ENCODE data around the gene ARHGEF16. TPM values are rescaled to one million over a fixed set of nuclear protein-coding genes. Genes with fewer than 3 reads are reported as not detected.

Gene ARHGEF16
- total and polyA plus RNA-seq, 2 donors from 2014 or later: 15.5 to 39.3 TPM

DNA sequence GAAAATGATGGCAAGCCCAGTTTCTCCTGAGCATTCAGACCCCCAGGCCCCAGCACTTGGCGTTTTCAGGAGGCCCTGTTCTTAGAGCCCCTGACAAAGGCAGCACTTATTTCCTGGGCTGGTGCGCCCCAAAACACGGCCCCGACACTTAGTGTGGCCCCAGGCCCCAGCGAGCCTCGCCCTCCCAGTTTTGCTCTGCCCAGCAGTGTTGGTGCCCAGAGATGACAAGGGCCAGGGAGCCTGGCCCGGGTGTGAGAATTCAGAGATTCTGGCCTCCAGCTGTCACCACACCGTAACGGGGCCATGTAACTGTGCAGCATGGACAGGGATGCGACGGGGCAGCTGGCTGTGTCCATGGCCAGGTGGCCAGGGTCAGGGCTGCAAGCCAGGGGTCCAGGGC lies 18.0 kb upstream of the ARHGEF16 start:
- DNase-seq (peak in 1 of 5 donors; percentile 52), FAIRE-seq (no peak)
- intact Hi-C loops (cut with DNase I): no loop called here
- no peaks in the 10 kb centered on the region for H3K27me3 ChIP-seq (ENCODE audit: control insufficient read depth, insufficient read depth, low read length)
- H3K9ac ChIP-seq (ENCODE audit: low read length in 3 of 3): no peak overlapping the region
- no peak overlapping the region for H3K4me3 ChIP-seq (ENCODE audit: low read length in 3 of 3)
- no peaks in the 10 kb centered on the region for H3K36me3 ChIP-seq (ENCODE audit: control insufficient read depth in 2 of 3, insufficient read depth in 3 of 3, low read length in 3 of 3)
- no peak overlapping the region for H3K27ac ChIP-seq (ENCODE audit: low read depth in 2 of 2, low read length in 2 of 2)
- no peaks in the 10 kb centered on the region for H3K4me1 ChIP-seq (ENCODE audit: control insufficient read depth in 2 of 3, insufficient read depth in 2 of 3, low read depth in 1 of 3, low read length in 3 of 3)
- H3K9me3 ChIP-seq (ENCODE audit: control insufficient read depth in 2 of 3, insufficient read depth in 1 of 3, low read length in 3 of 3): no peaks in the 10 kb centered on the region
- TF ChIP-seq, protein P1, sequence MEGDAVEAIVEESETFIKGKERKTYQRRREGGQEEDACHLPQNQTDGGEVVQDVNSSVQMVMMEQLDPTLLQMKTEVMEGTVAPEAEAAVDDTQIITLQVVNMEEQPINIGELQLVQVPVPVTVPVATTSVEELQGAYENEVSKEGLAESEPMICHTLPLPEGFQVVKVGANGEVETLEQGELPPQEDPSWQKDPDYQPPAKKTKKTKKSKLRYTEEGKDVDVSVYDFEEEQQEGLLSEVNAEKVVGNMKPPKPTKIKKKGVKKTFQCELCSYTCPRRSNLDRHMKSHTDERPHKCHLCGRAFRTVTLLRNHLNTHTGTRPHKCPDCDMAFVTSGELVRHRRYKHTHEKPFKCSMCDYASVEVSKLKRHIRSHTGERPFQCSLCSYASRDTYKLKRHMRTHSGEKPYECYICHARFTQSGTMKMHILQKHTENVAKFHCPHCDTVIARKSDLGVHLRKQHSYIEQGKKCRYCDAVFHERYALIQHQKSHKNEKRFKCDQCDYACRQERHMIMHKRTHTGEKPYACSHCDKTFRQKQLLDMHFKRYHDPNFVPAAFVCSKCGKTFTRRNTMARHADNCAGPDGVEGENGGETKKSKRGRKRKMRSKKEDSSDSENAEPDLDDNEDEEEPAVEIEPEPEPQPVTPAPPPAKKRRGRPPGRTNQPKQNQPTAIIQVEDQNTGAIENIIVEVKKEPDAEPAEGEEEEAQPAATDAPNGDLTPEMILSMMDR (IDR thresholded peaks at IDR 0.05; ENCODE audit: borderline replicate concordance, extremely low read depth, insufficient read depth): no peak

DNA sequence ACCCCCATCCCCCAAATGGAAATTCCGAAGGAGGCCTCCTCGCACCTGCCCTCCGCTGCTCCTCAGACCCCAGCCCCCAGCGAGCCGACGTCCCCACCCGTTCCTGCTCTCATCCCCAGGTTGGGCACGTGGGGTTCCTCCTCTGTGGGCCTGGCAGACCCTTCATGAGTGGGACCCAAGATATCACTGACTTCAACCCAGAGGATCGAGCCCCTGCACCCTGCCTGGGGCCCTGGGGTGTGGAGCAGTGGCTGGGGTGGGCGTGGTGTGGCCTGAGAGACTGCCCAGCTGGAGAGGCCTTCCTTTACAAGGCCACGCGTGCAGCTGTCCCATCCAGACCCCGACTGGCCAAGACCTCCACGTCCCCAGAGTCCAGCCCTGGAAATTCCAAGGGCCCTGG lies 17.6 kb upstream of the ARHGEF16 start:
- FAIRE-seq (no peak), DNase-seq (peak in 1 of 5 donors; percentile 63)
- no peaks in the 10 kb centered on the region for H3K27me3 ChIP-seq (ENCODE audit: control insufficient read depth, insufficient read depth, low read length)

DNA sequence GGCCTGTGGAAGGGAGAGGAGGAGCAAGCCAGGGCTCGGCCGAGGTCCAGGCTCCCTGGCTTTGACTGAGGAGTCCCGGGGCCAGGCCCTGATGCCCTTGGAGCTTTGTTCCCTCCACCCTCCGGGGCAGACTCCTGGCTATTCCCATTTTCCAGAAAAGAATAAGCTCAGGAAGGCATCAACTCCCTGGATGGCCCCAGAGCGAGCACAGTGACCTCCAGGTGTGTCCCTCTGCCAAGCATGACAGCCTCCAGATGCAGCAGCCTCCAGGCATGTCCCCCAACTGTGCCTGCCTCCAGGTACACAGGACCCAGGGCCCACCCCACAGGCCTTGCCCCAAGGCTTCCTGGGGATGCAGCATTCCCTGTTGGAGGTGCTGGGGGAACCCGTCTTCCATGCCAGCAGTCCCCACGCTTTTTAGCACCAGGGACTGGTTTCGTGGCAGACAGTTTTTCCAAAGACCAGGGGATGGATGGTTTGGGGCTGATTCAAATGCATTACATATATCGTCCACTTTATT lies 15.7 kb upstream of the ARHGEF16 start:
- intact Hi-C loops (cut with DNase I): no loop called here
- FAIRE-seq (no peak), DNase-seq (peak in 1 of 5 donors; percentile 51)
- Histone ChIP-seq H3K9ac (ENCODE audit: low read length in 3 of 3) (no peak overlapping the region), H3K36me3 (ENCODE audit: control insufficient read depth in 2 of 3, insufficient read depth in 3 of 3, low read length in 3 of 3) (no peaks in the 10 kb centered on the region), H3K27ac (ENCODE audit: low read depth in 2 of 2, low read length in 2 of 2) (no peak overlapping the region), H3K27me3 (ENCODE audit: control insufficient read depth, insufficient read depth, low read length) (no peaks in the 10 kb centered on the region), H3K4me3 (ENCODE audit: low read length in 3 of 3) (no peak overlapping the region), H3K4me1 (ENCODE audit: control insufficient read depth in 2 of 3, insufficient read depth in 2 of 3, low read depth in 1 of 3, low read length in 3 of 3) (no peaks in the 10 kb centered on the region), H3K9me3 (ENCODE audit: control insufficient read depth in 2 of 3, insufficient read depth in 1 of 3, low read length in 3 of 3) (no peaks in the 10 kb centered on the region)
- TF ChIP-seq, protein P1 (IDR thresholded peaks at IDR 0.05; ENCODE audit: borderline replicate concordance, extremely low read depth, insufficient read depth): no peak

More for the DNA sequence above, 17.6 kb upstream of the ARHGEF16 start:
- Histone ChIP-seq H3K9me3 (ENCODE audit: control insufficient read depth in 2 of 3, insufficient read depth in 1 of 3, low read length in 3 of 3) (no peaks in the 10 kb centered on the region), H3K4me1 (ENCODE audit: control insufficient read depth in 2 of 3, insufficient read depth in 2 of 3, low read depth in 1 of 3, low read length in 3 of 3) (no peaks in the 10 kb centered on the region), H3K4me3 (ENCODE audit: low read length in 3 of 3) (no peak overlapping the region), H3K9ac (ENCODE audit: low read length in 3 of 3) (no peak overlapping the region), H3K27ac (ENCODE audit: low read depth in 2 of 2, low read length in 2 of 2) (no peak overlapping the region), H3K36me3 (ENCODE audit: control insufficient read depth in 2 of 3, insufficient read depth in 3 of 3, low read length in 3 of 3) (no peaks in the 10 kb centered on the region)
- intact Hi-C loops (cut with DNase I): no loop called here
- TF ChIP-seq, protein P1 (IDR thresholded peaks at IDR 0.05; ENCODE audit: borderline replicate concordance, extremely low read depth, insufficient read depth): no peak
